GM23248 (cell line): ENCODE data around the gene MACROD2.

Source experiments
- EZH2 ChIP-seq: fragments of 200-600 bp; sonication (generic); IDR thresholded peaks from 2 replicates; pipeline ENCODE4 v1.6.1; 2018; ENCODE audit warnings: antibody characterized with exemption, mild to moderate bottlenecking; ENCODE audit not compliant: insufficient read depth, poor library complexity, severe bottlenecking
- EZH2phosphoT487 ChIP-seq: fragments of 200-600 bp; sonication (generic); IDR thresholded peaks from 2 replicates; pipeline ENCODE4 v1.6.1; 2018; ENCODE audit warnings: antibody characterized with exemption, moderate library complexity, mild to moderate bottlenecking, low read depth; ENCODE audit not compliant: insufficient read depth

- TF ChIP-seq EZH2phosphoT487: no peak
- TF ChIP-seq EZH2: no peak
Observed at GRCh38 chr20:14142171-14142570, 146.9 kb downstream of the MACROD2 start.
